Liver (tissue), 3 donors: ENCODE measurements around the gene SCN8A.

Source experiments
- CTCF ChIP-seq: fragments of 150-350 bp; IDR thresholded peaks from 2 replicates; pipeline ENCODE4 v1.5.1; 2017; ENCODE audit warnings: improper control_type of control experiment, low read depth, low read length; ENCODE audit not compliant: missing input control
- FOXA1 ChIP-seq: IDR thresholded peaks from 2 replicates; pipeline ENCODE4 v1.6.1; 2016; ENCODE audit warnings: antibody characterized with exemption
- GABPA ChIP-seq, 2 donors: IDR thresholded peaks in 1 of 2; conservative IDR thresholded peaks in 1 of 2; 2 replicates each; pipeline ENCODE4 v1.6.1; 2016; ENCODE audit warnings: antibody characterized with exemption in 2 of 2, mild to moderate bottlenecking in 1 of 2, moderate library complexity in 1 of 2
- HNF4A ChIP-seq, 2 donors: conservative IDR thresholded peaks; 2 replicates each; pipeline ENCODE4 v1.6.1; 2016; ENCODE audit warnings: antibody characterized with exemption in 2 of 2, mild to moderate bottlenecking in 2 of 2
- JUND ChIP-seq, 2 donors: IDR thresholded peaks; 2 replicates each; pipeline ENCODE4 v1.6.1; 2016; ENCODE audit warnings: antibody characterized with exemption in 2 of 2
- SP1 ChIP-seq: IDR thresholded peaks from 2 replicates; pipeline ENCODE4 v1.6.1; 2018; ENCODE audit warnings: antibody characterized with exemption, mild to moderate bottlenecking
- TAF1 ChIP-seq: conservative IDR thresholded peaks from 2 replicates; pipeline ENCODE4 v1.6.1; 2016; ENCODE audit warnings: antibody characterized with exemption, mild to moderate bottlenecking
- ZBTB33 ChIP-seq: IDR thresholded peaks from 2 replicates; pipeline ENCODE4 v1.6.1; 2016; ENCODE audit warnings: antibody characterized with exemption
- TF ChIP-seq, protein P1 (sequence below): IDR thresholded peaks from 2 replicates; pipeline ENCODE4 v1.6.1; 2016; ENCODE audit warnings: antibody characterized with exemption
- TF ChIP-seq, protein P2 (sequence below): IDR thresholded peaks from 2 replicates; pipeline ENCODE4 v1.6.1; 2016; ENCODE audit warnings: antibody characterized with exemption, mild to moderate bottlenecking
- donor health status: healthy.
- donor health status: healthy.

- TF ChIP-seq CTCF = no peak
- TF ChIP-seq, protein P1, sequence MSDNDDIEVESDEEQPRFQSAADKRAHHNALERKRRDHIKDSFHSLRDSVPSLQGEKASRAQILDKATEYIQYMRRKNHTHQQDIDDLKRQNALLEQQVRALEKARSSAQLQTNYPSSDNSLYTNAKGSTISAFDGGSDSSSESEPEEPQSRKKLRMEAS = no peak
- no peak for TF ChIP-seq TAF1
- no peak for TF ChIP-seq GABPA (IDR thresholded peaks at IDR 0.05 in 1 of 2, conservative IDR thresholded peaks at IDR 0.05 in 1 of 2)
- no peak for TF ChIP-seq JUND (IDR thresholded peaks at IDR 0.05)
- TF ChIP-seq FOXA1 = no peak
- no peak for TF ChIP-seq SP1
- TF ChIP-seq, protein P2, sequence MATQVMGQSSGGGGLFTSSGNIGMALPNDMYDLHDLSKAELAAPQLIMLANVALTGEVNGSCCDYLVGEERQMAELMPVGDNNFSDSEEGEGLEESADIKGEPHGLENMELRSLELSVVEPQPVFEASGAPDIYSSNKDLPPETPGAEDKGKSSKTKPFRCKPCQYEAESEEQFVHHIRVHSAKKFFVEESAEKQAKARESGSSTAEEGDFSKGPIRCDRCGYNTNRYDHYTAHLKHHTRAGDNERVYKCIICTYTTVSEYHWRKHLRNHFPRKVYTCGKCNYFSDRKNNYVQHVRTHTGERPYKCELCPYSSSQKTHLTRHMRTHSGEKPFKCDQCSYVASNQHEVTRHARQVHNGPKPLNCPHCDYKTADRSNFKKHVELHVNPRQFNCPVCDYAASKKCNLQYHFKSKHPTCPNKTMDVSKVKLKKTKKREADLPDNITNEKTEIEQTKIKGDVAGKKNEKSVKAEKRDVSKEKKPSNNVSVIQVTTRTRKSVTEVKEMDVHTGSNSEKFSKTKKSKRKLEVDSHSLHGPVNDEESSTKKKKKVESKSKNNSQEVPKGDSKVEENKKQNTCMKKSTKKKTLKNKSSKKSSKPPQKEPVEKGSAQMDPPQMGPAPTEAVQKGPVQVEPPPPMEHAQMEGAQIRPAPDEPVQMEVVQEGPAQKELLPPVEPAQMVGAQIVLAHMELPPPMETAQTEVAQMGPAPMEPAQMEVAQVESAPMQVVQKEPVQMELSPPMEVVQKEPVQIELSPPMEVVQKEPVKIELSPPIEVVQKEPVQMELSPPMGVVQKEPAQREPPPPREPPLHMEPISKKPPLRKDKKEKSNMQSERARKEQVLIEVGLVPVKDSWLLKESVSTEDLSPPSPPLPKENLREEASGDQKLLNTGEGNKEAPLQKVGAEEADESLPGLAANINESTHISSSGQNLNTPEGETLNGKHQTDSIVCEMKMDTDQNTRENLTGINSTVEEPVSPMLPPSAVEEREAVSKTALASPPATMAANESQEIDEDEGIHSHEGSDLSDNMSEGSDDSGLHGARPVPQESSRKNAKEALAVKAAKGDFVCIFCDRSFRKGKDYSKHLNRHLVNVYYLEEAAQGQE = no peak
- no peak for TF ChIP-seq ZBTB33
- no peak for TF ChIP-seq HNF4A (conservative IDR thresholded peaks at IDR 0.05)
Observed at GRCh38 chr12:51832354-51833107, 241.5 kb downstream of the SCN8A start.
